ENCODE data around the gene SLC8A2.
"Not testable (repeated sequence)": the region's sequence is repeated elsewhere in the genome, so short reads cannot be mapped to it uniquely, and the experiment has no call there.

Gene SLC8A2

DNA sequence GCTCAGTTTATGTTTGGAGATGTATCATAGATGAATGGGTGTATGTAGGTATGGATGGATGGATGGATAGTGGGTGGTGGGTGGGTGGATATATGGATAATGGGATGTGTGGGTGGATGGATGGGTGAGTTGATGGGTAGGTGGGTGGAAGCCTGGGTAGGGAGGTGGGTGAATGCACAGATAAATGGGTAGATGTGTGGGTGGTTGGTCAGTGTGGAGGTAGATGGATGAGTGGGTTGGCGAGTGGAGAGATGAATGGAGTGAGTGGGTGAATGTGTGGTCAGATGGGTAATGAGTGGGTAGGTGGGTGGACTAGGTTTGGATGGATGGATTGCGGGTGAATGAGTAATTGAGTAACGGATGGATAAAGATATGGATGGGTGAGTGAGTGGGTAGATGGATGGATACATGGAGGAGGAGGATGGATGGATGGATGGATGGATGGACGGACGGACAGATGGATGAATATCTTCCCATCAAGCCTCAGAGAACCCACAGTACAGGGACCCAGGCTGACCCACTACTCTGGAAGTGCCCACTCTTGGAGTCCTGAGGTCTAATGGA is 65.8 kb downstream of the SLC8A2 start:
- no peak overlapping the region for H3K9ac ChIP-seq (ENCODE audit: low read length)
- peaks cover 12% of the 10 kb centered on the region for H3K27me3 ChIP-seq (ENCODE audit: control insufficient read depth, insufficient read depth, low read length)
- H3K4me1 ChIP-seq (ENCODE audit: control insufficient read depth, insufficient read depth, low read length): no peaks in the 10 kb centered on the region
- no peaks in the 10 kb centered on the region for H3K36me3 ChIP-seq (ENCODE audit: control insufficient read depth, insufficient read depth, low read length)
- H3K4me3 ChIP-seq (ENCODE audit: low read length): no peak overlapping the region
- H3K9me3 ChIP-seq (ENCODE audit: control insufficient read depth, low read length): no peaks in the 10 kb centered on the region

- Histone ChIP-seq H3K4me1 (ENCODE audit: control insufficient read depth, insufficient read depth, low read length) (no peaks in the 10 kb centered on the region), H3K9me3 (ENCODE audit: control insufficient read depth, low read length) (no peaks in the 10 kb centered on the region), H3K4me3 (ENCODE audit: low read length) (no peak overlapping the region), H3K9ac (ENCODE audit: low read length) (no peak overlapping the region), H3K27me3 (ENCODE audit: control insufficient read depth, insufficient read depth, low read length) (peaks cover 12% of the 10 kb centered on the region), H3K36me3 (ENCODE audit: control insufficient read depth, insufficient read depth, low read length) (no peaks in the 10 kb centered on the region)
Observed at GRCh38 chr19:47405197-47405550, 66.5 kb downstream of the SLC8A2 start.

DNA sequence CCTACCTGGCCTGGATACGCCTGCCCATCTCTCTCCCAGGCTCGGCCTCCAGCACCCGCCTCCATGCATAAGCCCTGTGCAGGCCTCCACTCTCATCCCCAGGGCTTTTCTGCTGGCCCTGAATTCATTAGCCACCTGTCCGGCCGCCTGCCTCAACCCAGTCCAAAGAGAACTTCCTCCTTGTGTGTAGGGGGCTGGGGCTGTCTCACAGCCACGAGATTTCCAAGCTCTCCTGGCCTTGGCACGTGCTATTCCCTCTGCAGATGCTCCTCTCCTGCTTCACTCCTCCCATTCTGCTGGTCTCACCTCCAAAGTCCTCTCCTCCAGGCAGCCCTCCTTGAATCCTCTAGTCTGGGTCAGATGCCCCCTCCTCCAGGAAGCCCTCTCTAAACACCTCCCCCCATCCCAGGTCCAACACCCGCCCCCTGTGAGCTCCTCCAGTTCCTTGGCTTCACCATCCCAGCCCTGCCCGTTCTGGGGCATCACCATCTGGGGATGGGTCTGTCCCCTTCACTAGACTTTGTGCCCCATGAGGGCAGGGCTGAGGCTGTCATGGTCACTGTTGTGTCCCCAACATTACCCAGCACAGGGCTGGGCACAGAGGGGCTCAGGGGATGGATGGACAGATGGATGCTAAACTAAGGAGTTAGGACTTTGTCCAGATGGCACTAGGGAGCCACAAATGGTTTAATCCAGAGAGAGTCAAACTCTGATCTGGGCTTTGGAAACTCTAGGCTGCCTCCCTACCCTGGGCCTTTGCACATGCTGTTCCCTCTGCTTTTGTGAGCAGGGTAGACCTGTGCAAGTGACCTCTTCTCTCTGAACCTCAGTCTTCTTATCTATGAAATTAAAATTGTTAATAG is 67.1 kb downstream of the SLC8A2 start:
- Histone ChIP-seq H3K36me3 (ENCODE audit: control insufficient read depth, insufficient read depth, low read length) (no peaks in the 10 kb centered on the region), H3K9ac (ENCODE audit: low read length) (no peak overlapping the region), H3K27me3 (ENCODE audit: control insufficient read depth, insufficient read depth, low read length) (peaks cover 12% of the 10 kb centered on the region), H3K4me3 (ENCODE audit: low read length) (no peak overlapping the region), H3K4me1 (ENCODE audit: control insufficient read depth, insufficient read depth, low read length) (no peaks in the 10 kb centered on the region), H3K9me3 (ENCODE audit: control insufficient read depth, low read length) (no peaks in the 10 kb centered on the region)

DNA sequence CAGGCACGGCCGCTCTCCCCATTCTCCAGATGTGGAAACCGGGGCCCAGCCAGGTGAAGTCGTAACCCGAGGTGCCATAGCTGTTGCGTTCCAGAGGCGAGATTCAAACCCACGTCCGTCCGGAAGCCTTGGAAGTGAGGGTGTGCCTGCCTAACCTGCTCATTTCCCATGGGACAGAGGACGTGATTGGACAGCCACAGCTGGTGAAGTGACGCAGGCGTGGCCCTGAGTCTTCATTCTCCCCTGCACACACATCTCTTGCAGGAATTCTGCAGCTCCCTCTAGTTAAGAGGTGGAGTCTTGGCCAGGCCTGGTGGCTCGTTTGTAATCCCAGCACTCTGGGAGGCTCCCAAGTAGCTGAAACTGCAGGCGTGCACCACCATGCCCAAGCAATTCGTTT is 69.2 kb downstream of the SLC8A2 start:
- peaks cover 19% of the 10 kb centered on the region for H3K27me3 ChIP-seq (ENCODE audit: control insufficient read depth, insufficient read depth, low read length)
- no peak overlapping the region for H3K4me3 ChIP-seq (ENCODE audit: low read length)
- H3K36me3 ChIP-seq (ENCODE audit: control insufficient read depth, insufficient read depth, low read length): no peaks in the 10 kb centered on the region
- H3K4me1 ChIP-seq (ENCODE audit: control insufficient read depth, insufficient read depth, low read length): no peaks in the 10 kb centered on the region
- H3K9me3 ChIP-seq (ENCODE audit: control insufficient read depth, low read length): no peaks in the 10 kb centered on the region
- no peak overlapping the region for H3K9ac ChIP-seq (ENCODE audit: low read length)

- no peaks in the 10 kb centered on the region for H3K36me3 ChIP-seq (ENCODE audit: control insufficient read depth, insufficient read depth, low read length)
- H3K4me3 ChIP-seq (ENCODE audit: low read length): no peak overlapping the region
- no peak overlapping the region for H3K9ac ChIP-seq (ENCODE audit: low read length)
- peaks cover 7% of the 10 kb centered on the region for H3K27me3 ChIP-seq (ENCODE audit: control insufficient read depth, insufficient read depth, low read length)
- H3K9me3 ChIP-seq (ENCODE audit: control insufficient read depth, low read length): no peaks in the 10 kb centered on the region
- H3K4me1 ChIP-seq (ENCODE audit: control insufficient read depth, insufficient read depth, low read length): no peaks in the 10 kb centered on the region
Observed at GRCh38 chr19:47398707-47399597, 72.7 kb downstream of the SLC8A2 start.

DNA sequence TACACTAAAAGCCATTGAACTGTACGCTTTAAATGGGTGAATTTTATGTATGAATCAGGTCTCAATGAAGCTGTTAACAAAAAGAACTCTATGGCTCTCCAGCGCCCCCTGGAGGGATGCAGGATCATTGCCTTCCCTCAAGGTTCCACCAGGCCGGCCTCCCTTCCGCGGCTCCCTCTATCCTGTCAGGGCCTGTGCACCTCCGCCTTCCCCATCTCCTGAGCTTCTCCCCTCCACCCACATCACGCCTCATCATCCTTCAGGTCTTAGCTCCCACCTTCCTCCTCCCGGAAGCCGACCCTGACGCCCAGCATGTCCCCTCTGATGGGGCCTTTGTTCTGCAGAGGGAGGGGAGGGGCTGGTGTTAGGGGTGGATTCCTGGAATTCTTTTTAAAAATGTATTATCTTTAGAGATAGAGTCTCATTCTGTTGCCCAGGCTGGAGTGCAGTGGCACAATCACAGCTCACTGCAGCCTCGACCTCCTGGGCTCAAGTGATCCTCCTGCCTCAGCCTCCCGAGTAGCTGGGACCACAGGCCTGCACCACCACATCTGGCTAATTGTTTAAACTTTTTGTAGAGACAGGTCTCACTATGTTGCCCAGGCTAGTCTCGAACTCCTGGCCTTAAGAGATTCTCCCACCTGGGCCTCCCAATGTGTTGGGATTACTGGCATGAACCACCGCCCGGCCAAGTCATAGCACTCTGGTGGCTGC is 80.0 kb downstream of the SLC8A2 start:
- H3K36me3 ChIP-seq (ENCODE audit: control insufficient read depth, insufficient read depth, low read length): no peaks in the 10 kb centered on the region
- H3K4me1 ChIP-seq (ENCODE audit: control insufficient read depth, insufficient read depth, low read length): no peaks in the 10 kb centered on the region
- H3K4me3 ChIP-seq (ENCODE audit: low read length): no peak overlapping the region
- H3K9ac ChIP-seq (ENCODE audit: low read length): no peak overlapping the region
- no peaks in the 10 kb centered on the region for H3K9me3 ChIP-seq (ENCODE audit: control insufficient read depth, low read length)
- no peaks in the 10 kb centered on the region for H3K27me3 ChIP-seq (ENCODE audit: control insufficient read depth, insufficient read depth, low read length)

DNA sequence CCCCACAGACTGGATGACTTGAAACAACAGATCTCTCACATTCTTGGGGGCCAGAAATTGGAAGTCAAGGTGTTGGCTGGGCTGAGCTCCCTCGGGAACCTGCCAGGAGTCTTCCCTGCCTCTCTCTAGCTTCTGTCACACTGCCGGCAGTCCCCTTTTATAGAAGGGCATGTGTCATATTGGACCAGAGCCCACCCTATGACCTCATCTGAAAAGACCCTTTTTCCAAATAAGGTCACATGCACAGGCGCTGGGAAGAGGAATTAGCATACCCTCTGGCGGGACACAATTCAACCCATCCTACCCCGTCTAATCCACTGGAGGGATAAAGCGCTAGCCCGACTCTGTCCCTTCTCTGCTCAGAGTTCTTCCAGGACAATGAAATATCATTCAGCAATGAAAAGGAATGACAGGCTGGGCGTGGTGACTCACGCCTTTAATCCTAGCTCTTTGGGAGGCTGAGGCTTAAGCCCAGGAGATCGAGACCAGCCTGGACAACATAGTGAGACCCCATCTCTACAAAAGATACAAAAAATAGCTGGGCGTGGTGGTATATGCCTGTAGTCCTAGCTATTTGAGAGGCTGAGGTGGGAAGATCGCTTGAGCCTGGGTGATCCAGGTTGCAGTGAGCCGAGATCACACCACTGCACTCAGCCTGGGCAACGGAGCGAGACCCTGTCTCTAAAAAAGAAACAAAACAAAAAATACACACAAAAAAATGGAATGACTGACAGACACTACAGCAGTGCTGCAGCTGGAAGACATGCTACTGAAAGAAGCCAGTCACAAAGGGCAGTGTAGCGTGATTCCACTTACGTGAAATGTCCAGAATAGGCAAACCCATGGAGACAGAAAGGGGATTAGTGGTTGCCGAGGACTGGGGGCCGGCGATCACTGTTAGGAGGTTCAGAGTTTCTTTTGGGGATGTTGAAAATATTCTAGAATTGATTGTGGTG is 80.9 kb downstream of the SLC8A2 start:
- no peak overlapping the region for H3K9ac ChIP-seq (ENCODE audit: low read length)

DNA sequence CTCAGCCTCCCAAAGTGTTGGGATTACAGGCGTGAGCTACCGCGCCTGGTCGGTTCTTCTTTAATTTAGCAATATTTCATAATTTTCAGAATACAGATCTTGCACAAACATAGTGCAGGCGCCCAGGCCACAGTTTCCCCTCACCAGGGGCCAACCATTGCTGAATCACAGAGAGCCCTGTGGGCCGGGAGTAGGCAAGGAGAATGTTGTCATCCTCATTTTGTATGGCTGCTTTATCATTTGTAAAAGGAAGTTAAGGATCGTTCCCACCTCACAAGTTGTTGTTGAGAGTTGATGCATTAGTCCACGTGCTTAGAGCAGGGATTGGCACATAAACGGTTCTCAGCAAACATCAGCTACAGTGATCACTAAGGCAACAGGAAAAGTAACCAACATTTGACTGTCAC is 82.5 kb downstream of the SLC8A2 start:
- Histone ChIP-seq H3K36me3 (ENCODE audit: control insufficient read depth, insufficient read depth, low read length) (no peaks in the 10 kb centered on the region), H3K9me3 (ENCODE audit: control insufficient read depth, low read length) (no peaks in the 10 kb centered on the region), H3K27me3 (ENCODE audit: control insufficient read depth, insufficient read depth, low read length) (no peaks in the 10 kb centered on the region)

More for the DNA sequence above, 80.9 kb downstream of the SLC8A2 start:
- no peaks in the 10 kb centered on the region for H3K27me3 ChIP-seq (ENCODE audit: control insufficient read depth, insufficient read depth, low read length)
- no peaks in the 10 kb centered on the region for H3K36me3 ChIP-seq (ENCODE audit: control insufficient read depth, insufficient read depth, low read length)
- no peak overlapping the region for H3K4me3 ChIP-seq (ENCODE audit: low read length)
- H3K4me1 ChIP-seq (ENCODE audit: control insufficient read depth, insufficient read depth, low read length): no peaks in the 10 kb centered on the region
- no peaks in the 10 kb centered on the region for H3K9me3 ChIP-seq (ENCODE audit: control insufficient read depth, low read length)

DNA sequence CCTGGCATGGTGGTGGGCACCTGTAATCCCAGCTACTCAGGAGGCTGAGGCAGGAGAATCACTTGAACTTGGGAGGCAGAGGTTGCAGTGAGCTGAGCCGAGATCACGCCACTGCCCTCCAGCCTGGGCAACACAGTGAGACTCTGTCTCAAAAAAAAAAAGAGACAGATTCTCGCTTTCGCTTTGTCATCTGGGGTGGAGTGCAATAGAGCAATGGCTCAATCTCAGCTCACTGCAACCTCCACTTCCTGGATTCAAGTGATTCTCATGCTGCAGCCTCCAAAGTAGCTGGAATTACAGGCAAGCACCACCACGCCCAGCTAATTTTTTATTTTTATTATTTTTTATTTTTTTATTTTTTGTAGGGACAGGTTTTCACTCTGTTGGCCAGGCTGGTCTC is 83.0 kb downstream of the SLC8A2 start:
- H3K9ac ChIP-seq (ENCODE audit: low read length); H3K4me1 ChIP-seq (ENCODE audit: control insufficient read depth, insufficient read depth, low read length); H3K9me3 ChIP-seq (ENCODE audit: control insufficient read depth, low read length); H3K4me3 ChIP-seq (ENCODE audit: low read length); H3K36me3 ChIP-seq (ENCODE audit: control insufficient read depth, insufficient read depth, low read length); H3K27me3 ChIP-seq (ENCODE audit: control insufficient read depth, insufficient read depth, low read length): not testable (repeated sequence)

More for the DNA sequence above, 82.5 kb downstream of the SLC8A2 start:
- H3K9ac ChIP-seq (ENCODE audit: low read length): no peak overlapping the region
- no peaks in the 10 kb centered on the region for H3K4me1 ChIP-seq (ENCODE audit: control insufficient read depth, insufficient read depth, low read length)
- no peak overlapping the region for H3K4me3 ChIP-seq (ENCODE audit: low read length)

DNA sequence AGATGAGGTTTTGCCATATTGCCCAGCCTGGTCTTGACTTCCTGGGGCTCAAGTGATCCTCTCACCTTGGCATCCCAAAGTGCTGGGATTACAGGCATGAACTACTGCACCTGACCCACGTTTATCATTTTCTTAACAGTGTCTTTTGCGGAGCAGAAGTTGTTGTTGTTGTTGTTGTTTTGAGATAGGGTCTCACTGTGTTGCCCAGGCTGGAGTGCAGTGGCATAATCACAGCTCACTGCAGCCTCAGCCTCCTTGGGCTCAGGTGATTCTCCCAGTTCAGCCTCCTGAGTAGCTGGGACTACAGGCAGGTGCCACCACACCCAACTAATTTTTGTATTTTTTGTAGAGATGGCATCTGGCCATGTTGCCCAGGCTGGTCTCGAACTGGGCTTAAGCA is 84.1 kb downstream of the SLC8A2 start:
- not testable (repeated sequence) for H3K4me1 ChIP-seq (ENCODE audit: control insufficient read depth, insufficient read depth, low read length); H3K36me3 ChIP-seq (ENCODE audit: control insufficient read depth, insufficient read depth, low read length)

DNA sequence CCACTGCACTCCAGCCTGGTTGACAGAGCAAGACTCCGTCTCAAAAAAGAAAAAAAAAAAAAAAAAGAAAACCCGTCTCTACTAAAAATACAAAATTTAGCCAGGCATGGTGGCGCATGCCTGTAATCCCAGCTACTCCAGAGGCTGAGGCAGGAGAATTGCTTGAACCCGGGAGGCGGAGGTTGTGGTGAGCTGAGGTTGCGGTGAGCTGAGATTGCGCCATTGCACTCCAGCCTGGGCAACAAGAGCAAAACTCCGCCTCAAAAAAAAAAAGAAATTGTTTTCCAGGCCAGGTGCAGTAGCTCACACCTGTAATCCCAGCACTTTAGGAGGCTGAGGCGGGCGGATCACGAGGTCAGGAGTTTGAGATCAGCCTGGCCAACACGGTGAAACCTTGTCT is 85.1 kb downstream of the SLC8A2 start:
- not testable (repeated sequence) for H3K9me3 ChIP-seq (ENCODE audit: control insufficient read depth, low read length); H3K27me3 ChIP-seq (ENCODE audit: control insufficient read depth, insufficient read depth, low read length); H3K9ac ChIP-seq (ENCODE audit: low read length); H3K36me3 ChIP-seq (ENCODE audit: control insufficient read depth, insufficient read depth, low read length); H3K4me3 ChIP-seq (ENCODE audit: low read length); H3K4me1 ChIP-seq (ENCODE audit: control insufficient read depth, insufficient read depth, low read length)

More for the DNA sequence above, 84.1 kb downstream of the SLC8A2 start:
- not testable (repeated sequence) for H3K27me3 ChIP-seq (ENCODE audit: control insufficient read depth, insufficient read depth, low read length); H3K9me3 ChIP-seq (ENCODE audit: control insufficient read depth, low read length); H3K9ac ChIP-seq (ENCODE audit: low read length); H3K4me3 ChIP-seq (ENCODE audit: low read length)

Data from mucosa of stomach (tissue), 1 donor.